VCaP (cell line): ENCODE data around the gene PTF1A.
A peak's percentile ranks its signal among the peaks of the same experiment; 100 is the strongest.

Source experiments
- H3K27ac ChIP-seq: fragments of 450-650 bp; 2 replicates; pipeline ENCODE4 v1.5.1; 2017
- CTCF ChIP-seq: fragments of 450-650 bp; conservative IDR thresholded peaks from 2 replicates; pipeline ENCODE4 v1.5.1; 2017; ENCODE audit warnings: mild to moderate bottlenecking, moderate library complexity

PTF1A gene

GRCh38 chr10:23172429-23173213 lies 19.5 kb upstream of the PTF1A start:
- no peak overlapping the region for H3K27ac ChIP-seq

GRCh38 chr10:23173214-23174073 lies 18.7 kb upstream of the PTF1A start:
- TF ChIP-seq CTCF, result peak; percentile 27
- H3K27ac ChIP-seq, result no peak overlapping the region

More at GRCh38 chr10:23172429-23173213, 19.5 kb upstream of the PTF1A start:
- no peak for TF ChIP-seq CTCF

GRCh38 chr10:23174074-23174976 lies 17.8 kb upstream of the PTF1A start:
- TF ChIP-seq CTCF, result no peak
- no peak overlapping the region for H3K27ac ChIP-seq

- no peak for TF ChIP-seq CTCF
- no peak overlapping the region for H3K27ac ChIP-seq
These were observed 17.1 kb upstream of the PTF1A start for GRCh38 chr10:23174977-23175512.

- TF ChIP-seq CTCF, result no peak
- no peak overlapping the region for H3K27ac ChIP-seq
These were observed 5.9 kb upstream of the PTF1A start for GRCh38 chr10:23186178-23186577.

- H3K27ac ChIP-seq, result no peak overlapping the region
- TF ChIP-seq CTCF, result no peak
These were observed 5.4 kb upstream of the PTF1A start for GRCh38 chr10:23186697-23187096.
